DOHH2 (cell line): ENCODE measurements around the gene MET.
"Not testable (repeated sequence)": the region's sequence is repeated elsewhere in the genome, so short reads cannot be mapped to it uniquely, and the experiment has no call there.

ENCODE experiments used
- H3F3A ChIP-seq: fragments of 200-600 bp; sonication (generic), shearing (Covaris generic); 2 replicates; pipeline ENCODE4 v1.6.0; 2016; ENCODE audit warnings: antibody characterized with exemption, mild to moderate bottlenecking; ENCODE audit not compliant: control insufficient read depth, insufficient read depth
- H3K27ac ChIP-seq: fragments of 200-600 bp; sonication (generic); 2 replicates; pipeline ENCODE4 v1.5.1; 2014; ENCODE audit warnings: low read depth, mild to moderate bottlenecking, low read length, moderate library complexity
- H3K27me3 ChIP-seq: fragments of 200-600 bp; sonication (generic); 2 replicates; pipeline ENCODE4 v1.6.1; 2014; ENCODE audit warnings: mild to moderate bottlenecking, low read length, mixed read lengths; ENCODE audit not compliant: control insufficient read depth
- H3K36me3 ChIP-seq: fragments of 200-600 bp; sonication (generic); 2 replicates; pipeline ENCODE4 v1.6.1; 2014; ENCODE audit warnings: mild to moderate bottlenecking, low read length, moderate library complexity, mixed read lengths; ENCODE audit not compliant: control insufficient read depth
- H3K4me1 ChIP-seq: fragments of 200-600 bp; sonication (generic); 2 replicates; pipeline ENCODE4 v1.6.1; 2014; ENCODE audit warnings: mild to moderate bottlenecking, low read length, mixed read lengths; ENCODE audit not compliant: control insufficient read depth
- H3K4me2 ChIP-seq: fragments of 200-600 bp; sonication (generic); 2 replicates; pipeline ENCODE4 v1.6.0; 2014; ENCODE audit warnings: mild to moderate bottlenecking, low read length, moderate library complexity
- H3K4me3 ChIP-seq: fragments of 200-600 bp; sonication (generic); 2 replicates; pipeline ENCODE4 v1.5.1; 2014; ENCODE audit warnings: mild to moderate bottlenecking, low read length, mixed read lengths
- H3K79me2 ChIP-seq: fragments of 200-600 bp; sonication (generic); 2 replicates; pipeline ENCODE4 v1.6.1; 2014; ENCODE audit warnings: mild to moderate bottlenecking, low read length, mixed read lengths; ENCODE audit not compliant: control insufficient read depth
- H3K9me2 ChIP-seq: fragments of 200-600 bp; sonication (generic); replicated peaks from 2 replicates; pipeline ENCODE4 v1.6.1; 2014; ENCODE audit warnings: mild to moderate bottlenecking, low read length, mixed read lengths; ENCODE audit not compliant: control insufficient read depth
- H3K9me3 ChIP-seq: fragments of 200-600 bp; sonication (generic); 2 replicates; pipeline ENCODE4 v1.6.1; 2014; ENCODE audit warnings: antibody characterized with exemption, low read length, mixed read lengths; ENCODE audit not compliant: control insufficient read depth, insufficient read depth
- H4K20me1 ChIP-seq: fragments of 200-600 bp; sonication (generic); 2 replicates; pipeline ENCODE4 v1.6.0; 2014; ENCODE audit warnings: low read depth, mild to moderate bottlenecking, antibody characterized with exemption, low read length, moderate library complexity; ENCODE audit not compliant: control insufficient read depth, insufficient read depth
- CTCF ChIP-seq: fragments of 200-600 bp; sonication (generic); IDR thresholded peaks from one replicate; pipeline ENCODE4 v1.5.1; 2014; ENCODE audit warnings: antibody characterized with exemption, mild to moderate bottlenecking, low read depth, low read length; ENCODE audit not compliant: poor library complexity, severe bottlenecking
- EZH2phosphoT487 ChIP-seq: fragments of 200-600 bp; sonication (generic); IDR thresholded peaks from 2 replicates; pipeline ENCODE4 v1.6.1; 2017; ENCODE audit warnings: borderline replicate concordance, mild to moderate bottlenecking, antibody characterized with exemption, low read length, moderate library complexity, mixed read lengths

The MET gene

DNA sequence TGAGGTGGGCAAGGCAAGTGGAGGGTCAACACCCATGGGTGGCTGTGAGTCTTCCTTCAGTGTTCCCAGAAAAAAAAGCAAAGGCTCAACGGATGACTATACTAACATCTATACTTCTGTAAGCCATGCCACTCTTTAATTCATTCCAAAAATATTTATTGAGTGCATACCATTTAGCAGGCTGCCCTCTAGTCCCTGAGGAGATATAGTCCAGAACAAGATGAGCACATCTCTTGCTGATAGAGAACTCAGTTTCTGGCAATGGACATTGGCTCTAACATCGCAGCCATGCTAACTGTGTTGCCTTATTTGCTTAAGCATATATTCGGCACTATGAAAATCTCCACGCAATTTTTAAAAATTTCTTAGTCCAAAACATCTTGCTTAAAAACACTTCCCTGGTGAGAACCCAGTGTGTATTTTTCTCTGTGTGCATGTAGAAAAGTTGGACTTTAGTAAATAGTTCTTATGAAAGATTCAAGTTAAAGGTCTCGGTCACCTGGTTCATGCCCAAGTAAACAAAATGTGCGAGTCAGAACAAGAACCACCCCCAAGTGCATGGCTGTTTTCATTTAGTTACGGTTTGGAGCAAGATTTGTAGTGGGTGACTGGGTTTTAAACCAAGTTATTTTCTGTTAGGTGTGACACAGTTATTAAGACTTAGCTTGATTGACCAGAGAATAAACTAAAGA lies 69.8 kb downstream of the MET start:
- H3K4me2 ChIP-seq: no peak overlapping the region
- no peak for TF ChIP-seq EZH2phosphoT487
- no peak for TF ChIP-seq CTCF
- H3K9me3 ChIP-seq: no peaks in the 10 kb centered on the region
- H3K36me3 ChIP-seq: no peaks in the 10 kb centered on the region
- no peaks in the 10 kb centered on the region for H3K4me1 ChIP-seq
- no peaks in the 10 kb centered on the region for H3K27me3 ChIP-seq
- H3F3A ChIP-seq: no peaks in the 10 kb centered on the region
- no peak overlapping the region for H3K27ac ChIP-seq
- no peak overlapping the region for H3K4me3 ChIP-seq
- no peaks in the 10 kb centered on the region for H4K20me1 ChIP-seq
- H3K9me2 ChIP-seq: no peaks in the 10 kb centered on the region
- H3K79me2 ChIP-seq: no peaks in the 10 kb centered on the region

GRCh38 chr7:116742641-116743040 lies 70.6 kb downstream of the MET start:
- no peaks in the 10 kb centered on the region for H3K4me1 ChIP-seq
- H3K27ac ChIP-seq: no peak overlapping the region
- H3K9me3 ChIP-seq: no peaks in the 10 kb centered on the region
- no peak overlapping the region for H3K4me2 ChIP-seq
- TF ChIP-seq CTCF: no peak
- TF ChIP-seq EZH2phosphoT487: no peak
- H3K36me3 ChIP-seq: no peaks in the 10 kb centered on the region
- H4K20me1 ChIP-seq: no peaks in the 10 kb centered on the region
- no peak overlapping the region for H3K4me3 ChIP-seq
- no peaks in the 10 kb centered on the region for H3K79me2 ChIP-seq
- no peaks in the 10 kb centered on the region for H3F3A ChIP-seq
- H3K9me2 ChIP-seq: no peaks in the 10 kb centered on the region
- H3K27me3 ChIP-seq: no peaks in the 10 kb centered on the region

- H3K36me3 ChIP-seq, H3K27me3 ChIP-seq, H3F3A ChIP-seq, H3K4me1 ChIP-seq, H3K9me3 ChIP-seq, H3K27ac ChIP-seq, H3K4me2 ChIP-seq, H4K20me1 ChIP-seq, H3K4me3 ChIP-seq, H3K9me2 ChIP-seq, H3K79me2 ChIP-seq: not testable (repeated sequence)
Observed at GRCh38 chr7:116743835-116744234, 71.8 kb downstream of the MET start.

DNA sequence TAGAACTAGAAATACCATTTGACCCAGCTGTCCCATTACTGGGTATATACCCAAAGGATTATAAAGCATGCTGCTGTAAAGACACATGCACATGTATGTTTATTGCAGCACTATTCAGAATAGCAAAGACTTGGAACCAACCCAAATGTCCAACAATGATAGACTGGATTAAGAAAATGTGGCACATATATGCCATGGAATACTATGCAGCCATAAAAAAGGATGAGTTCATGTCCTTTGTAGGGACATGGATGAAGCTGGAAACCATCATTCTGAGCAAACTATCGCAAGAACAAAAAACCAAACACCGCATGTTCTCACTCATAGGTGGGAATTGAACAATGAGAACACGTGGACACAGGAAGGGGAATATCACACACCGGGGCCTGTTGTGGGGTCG lies 74.4 kb downstream of the MET start:
- H3K9me3 ChIP-seq, H3F3A ChIP-seq, H3K4me3 ChIP-seq, H3K9me2 ChIP-seq, H3K36me3 ChIP-seq, H3K4me1 ChIP-seq, H3K27me3 ChIP-seq, H3K4me2 ChIP-seq, H3K27ac ChIP-seq, H3K79me2 ChIP-seq, H4K20me1 ChIP-seq: not testable (repeated sequence)

- not testable (repeated sequence) for H3K9me2 ChIP-seq, H3K27ac ChIP-seq
Observed at GRCh38 chr7:116751070-116751469, 79.1 kb downstream of the MET start.

More at GRCh38 chr7:116751070-116751469, 79.1 kb downstream of the MET start:
- not testable (repeated sequence) for H3K4me1 ChIP-seq, H3K9me3 ChIP-seq, H3K79me2 ChIP-seq, H3K27me3 ChIP-seq, H3K36me3 ChIP-seq, H3K4me3 ChIP-seq, H3K4me2 ChIP-seq, H4K20me1 ChIP-seq, H3F3A ChIP-seq
